Keratinocyte (primary cell): ENCODE results near the gene GZMM. TPM values are rescaled to one million over a fixed set of nuclear protein-coding genes. Genes with fewer than 3 reads are reported as not detected.

ENCODE experiments used
- DNase-seq: peaks from one replicate; pipeline ENCODE4 v3.0.0-alpha.2; 2011; ENCODE audit warnings: low read depth, missing footprints, low spot score
- FAIRE-seq: peaks from 2 replicates; lab custom pipeline; 2011; peaks lifted over from hg19 to GRCh38; lab: Jason Lieb, UNC
- H2AFZ ChIP-seq: 2 replicates; pipeline ENCODE4 v1.6.0; 2012; ENCODE audit warnings: low read length, control low read depth, inconsistent platforms; ENCODE audit not compliant: control insufficient read depth
- H3K27ac ChIP-seq: 2 replicates; pipeline ENCODE4 v1.5.1; 2011; ENCODE audit warnings: low read length; ENCODE audit not compliant: control insufficient read depth, insufficient read depth
- H3K27me3 ChIP-seq: 3 replicates; pipeline ENCODE4 v1.6.0; 2011; ENCODE audit warnings: low read length; ENCODE audit not compliant: control insufficient read depth, insufficient read depth; ENCODE audit errors: extremely low read depth
- H3K36me3 ChIP-seq, 2 experiments: 2 replicates in 1 of 2; 3 replicates in 1 of 2; pipeline ENCODE4 v1.5.1; 2011; ENCODE audit warnings: low read length in 2 of 2, mild to moderate bottlenecking in 1 of 2; ENCODE audit not compliant: control insufficient read depth in 2 of 2, insufficient read depth in 2 of 2; ENCODE audit errors: extremely low read depth in 1 of 2
- H3K4me1 ChIP-seq: 3 replicates; pipeline ENCODE4 v1.5.1; 2011; ENCODE audit warnings: low read length; ENCODE audit not compliant: control insufficient read depth, insufficient read depth; ENCODE audit errors: extremely low read depth
- H3K4me2 ChIP-seq: 3 replicates; pipeline ENCODE4 v1.6.0; 2011; ENCODE audit warnings: low read depth, low read length; ENCODE audit not compliant: control insufficient read depth, insufficient read depth; ENCODE audit errors: extremely low read depth
- H3K4me3 ChIP-seq, 3 experiments: fragments of 200-600 bp in 1 of 3; sonication (generic) in 1 of 3; 2 replicates in 2 of 3; 3 replicates in 1 of 3; pipeline ENCODE4 v1.5.1; 2011 to 2016; ENCODE audit warnings: low read length in 3 of 3, mild to moderate bottlenecking in 3 of 3, control low read depth in 2 of 3, inconsistent platforms in 1 of 3, low read depth in 1 of 3, mixed read lengths in 1 of 3, mixed run types in 1 of 3, moderate library complexity in 1 of 3; ENCODE audit not compliant: control insufficient read depth in 2 of 3, insufficient read depth in 2 of 3; ENCODE audit errors: extremely low read depth in 1 of 3
- H3K79me2 ChIP-seq: 2 replicates; pipeline ENCODE4 v1.6.0; 2012; ENCODE audit warnings: low read length; ENCODE audit not compliant: control insufficient read depth, insufficient read depth
- H3K9ac ChIP-seq: 3 replicates; pipeline ENCODE4 v1.6.0; 2011; ENCODE audit warnings: low read length; ENCODE audit not compliant: control insufficient read depth, insufficient read depth; ENCODE audit errors: extremely low read depth
- H3K9me1 ChIP-seq: 3 replicates; pipeline ENCODE4 v1.6.0; 2011; ENCODE audit warnings: low read length; ENCODE audit not compliant: control insufficient read depth, insufficient read depth; ENCODE audit errors: extremely low read depth
- H3K9me3 ChIP-seq: 2 replicates; pipeline ENCODE4 v1.5.1; 2012; ENCODE audit warnings: low read depth, low read length; ENCODE audit not compliant: control insufficient read depth
- H4K20me1 ChIP-seq: 3 replicates; pipeline ENCODE4 v1.6.0; 2011; ENCODE audit warnings: low read length; ENCODE audit not compliant: control insufficient read depth, insufficient read depth; ENCODE audit errors: extremely low read depth
- CTCF ChIP-seq, 3 experiments: IDR thresholded peaks in 1 of 3; conservative IDR thresholded peaks in 1 of 3; optimal IDR thresholded peaks in 1 of 3; 2 replicates in 2 of 3; 3 replicates in 1 of 3; pipeline versions ENCODE3 to v1.5.1; 2011; ENCODE audit warnings: low read length in 3 of 3, mild to moderate bottlenecking in 3 of 3, moderate library complexity in 2 of 3, control low read depth in 1 of 3, inconsistent platforms in 1 of 3; ENCODE audit not compliant: insufficient read depth in 2 of 3; ENCODE audit errors: extremely low read depth in 1 of 3
- EZH2 ChIP-seq: IDR thresholded peaks from one replicate; pipeline ENCODE4 v1.6.1; 2012; ENCODE audit warnings: inconsistent platforms, mild to moderate bottlenecking, low read length, moderate library complexity
- dilution Hi-C: fragments of 300-500 bp; cut with MboI; formaldehyde crosslinking; loops from one replicate; pipeline ENCODE4 v1.7.0; 2020; ENCODE audit warnings: low sequenced_read_pairs; ENCODE audit not compliant: extremely low pct_ligation_motif_present
- polyA plus RNA-seq, 5 experiments: library from polyadenylated mRNA; depleted of rRNA in 3 of 5; stranded (reverse) in 3 of 5; stranded (forward) in 1 of 5; unstranded in 1 of 5; fragments of >200 nt; gene quantifications; 1 replicate in 1 of 5; 2 replicates in 3 of 5; 3 replicates in 1 of 5; pipeline versions ENCODE4 v1.2.1 to v1.2.3, GENCODE V29; 2011 to 2012; ENCODE audit warnings: missing spikeins in 2 of 5, low read depth in 1 of 5, low replicate concordance in 1 of 5

Gene GZMM
- polyA plus RNA-seq, 1 donor (not counting 4 experiments of a cell fraction or from before 2014, with no cell fraction given) = not detected

GRCh38 chr19:572743-573518, 29.1 kb downstream of the GZMM start:
- Histone ChIP-seq H3K4me3 (peak overlapping the region; percentile 89 to 100 (median 95)), H3K9ac (peak overlapping the region; percentile 97), H3K4me1 (peaks cover 40% of the 10 kb centered on the region), H3K9me3 (no peaks in the 10 kb centered on the region), H3K4me2 (peak overlapping the region; percentile 90), H3K79me2 (peaks cover 53% of the 10 kb centered on the region), H3K27ac (peak overlapping the region; percentile 92), H3K27me3 (no peaks in the 10 kb centered on the region), H3K9me1 (no peaks in the 10 kb centered on the region), H4K20me1 (peaks cover 32% of the 10 kb centered on the region), H2AFZ (no peak overlapping the region), H3K36me3 (peaks cover 0 to 9% of the 10 kb centered on the region in 2 experiments)
- DNase-seq (no peak), FAIRE-seq (no peak)
- no peak for TF ChIP-seq EZH2
- TF ChIP-seq CTCF (optimal IDR thresholded peaks at IDR 0.05 in 1 of 3, IDR thresholded peaks at IDR 0.05 in 1 of 3, conservative IDR thresholded peaks at IDR 0.05 in 1 of 3; ENCODE audit: extremely low read depth in 1 of 3, insufficient read depth in 2 of 3, low read length in 3 of 3) = no peak
- dilution Hi-C loops = no loop called here

- Histone ChIP-seq H3K27me3 (no peaks in the 10 kb centered on the region), H3K79me2 (peaks cover 58% of the 10 kb centered on the region), H3K4me2 (peak overlapping the region; percentile 90), H4K20me1 (peaks cover 36% of the 10 kb centered on the region), H3K4me3 (peak overlapping the region; percentile 89 to 100 (median 95)), H3K4me1 (peaks cover 40% of the 10 kb centered on the region), H3K27ac (peak overlapping the region; percentile 92), H3K9me3 (no peaks in the 10 kb centered on the region), H2AFZ (no peak overlapping the region), H3K9ac (peak overlapping the region; percentile 97), H3K9me1 (no peaks in the 10 kb centered on the region), H3K36me3 (peaks cover 2 to 9% of the 10 kb centered on the region in 2 experiments)
- no peak for FAIRE-seq
- dilution Hi-C loops = no loop called here
- DNase-seq = no peak
- no peak for TF ChIP-seq CTCF (optimal IDR thresholded peaks at IDR 0.05 in 1 of 3, IDR thresholded peaks at IDR 0.05 in 1 of 3, conservative IDR thresholded peaks at IDR 0.05 in 1 of 3; ENCODE audit: extremely low read depth in 1 of 3, insufficient read depth in 2 of 3, low read length in 3 of 3)
- TF ChIP-seq EZH2 = no peak
Measured at GRCh38 chr19:573519-573825, 29.6 kb downstream of the GZMM start.
